ENCODE data around the gene TNS3. TPM values are rescaled to one million over a fixed set of nuclear protein-coding genes. Genes with fewer than 3 reads are reported as not detected.

TNS3 gene
- total and polyA plus RNA-seq, 9 of the 15 experiments (the other 6 are each of a cell fraction or from before 2014, with no cell fraction given), result 0.20 TPM; not detected in 8

DNA sequence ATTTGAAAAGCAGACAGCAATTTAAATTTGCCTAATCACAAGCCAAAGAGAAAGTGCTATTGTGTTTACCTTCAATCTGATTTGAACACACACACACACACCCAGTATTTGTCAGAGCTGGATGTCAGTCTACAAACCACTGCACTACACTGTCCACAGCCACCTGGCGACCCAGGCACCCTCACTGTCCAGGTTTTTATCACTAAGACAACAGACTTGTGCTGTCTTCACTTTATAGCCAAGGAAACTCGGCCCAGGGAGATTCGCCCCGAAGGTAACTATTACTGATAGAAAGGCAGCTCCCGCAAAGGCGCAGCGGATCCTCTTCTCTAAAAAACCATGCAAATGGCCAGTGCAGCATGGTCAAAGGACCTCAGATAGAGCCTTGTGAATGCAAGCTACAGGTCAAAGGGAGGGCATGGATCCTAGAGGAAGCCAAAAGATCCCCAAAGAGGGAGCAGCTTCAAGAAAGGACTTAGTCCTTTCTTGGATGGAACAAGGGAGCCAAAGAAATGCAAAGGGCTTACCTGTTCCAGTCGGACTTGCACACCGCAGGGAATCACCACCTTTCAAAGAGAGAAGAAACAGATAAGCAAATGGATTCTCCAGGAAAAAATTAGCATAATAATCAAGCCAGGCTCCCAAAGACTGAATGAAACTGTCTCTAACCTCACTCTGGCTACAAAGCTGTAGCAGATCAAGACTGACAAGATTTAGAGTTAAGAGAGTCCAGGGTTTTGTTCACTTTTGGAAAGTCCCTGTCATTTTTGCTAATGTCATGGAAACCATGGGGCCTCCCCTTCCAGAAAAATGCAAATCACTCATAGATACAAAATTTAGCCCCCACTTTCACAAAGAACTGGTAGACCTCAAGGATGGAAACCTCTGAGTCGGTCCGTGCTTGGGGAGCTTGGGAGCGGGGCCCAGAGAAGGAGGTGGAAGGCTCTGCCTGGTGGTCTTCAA lies 101.1 kb downstream of the TNS3 start:
- Histone ChIP-seq H3K9me3 (replicated peaks; ENCODE audit: control insufficient read depth, insufficient read depth, low read depth, low read length) (no peaks in the 10 kb centered on the region), H3K27ac (ENCODE audit: extremely low read depth, low read depth, low read length) (no peak overlapping the region), H2AFZ (ENCODE audit: low read depth, low read length) (no peak overlapping the region), H3K4me3 (no peak overlapping the region), H3K4me2 (ENCODE audit: insufficient read depth, low read length) (no peak overlapping the region), H3K9me1 (ENCODE audit: control insufficient read depth, insufficient read depth, low read length) (no peaks in the 10 kb centered on the region), H3K4me1 (replicated peaks in 1 of 2; ENCODE audit: control insufficient read depth in 2 of 2, insufficient read depth in 2 of 2, low read length in 2 of 2) (peaks cover 5 to 8% of the 10 kb centered on the region in 2 experiments; a peak in 4 of 5 replicates), H3K27me3 (ENCODE audit: control insufficient read depth in 2 of 2, insufficient read depth in 2 of 2, low read length in 2 of 2) (peaks cover 0 to 60% of the 10 kb centered on the region in 2 experiments; a peak in 3 of 5 replicates), H3K9ac (ENCODE audit: insufficient read depth in 1 of 2, low read depth in 2 of 2, low read length in 2 of 2) (no peak overlapping the region), H3K79me2 (ENCODE audit: control insufficient read depth, insufficient read depth, low read length) (no peaks in the 10 kb centered on the region), H3K36me3 (ENCODE audit: control insufficient read depth, insufficient read depth, low read length) (no peaks in the 10 kb centered on the region), H4K20me1 (replicated peaks; ENCODE audit: control insufficient read depth, insufficient read depth, low read length) (peaks cover 3% of the 10 kb centered on the region)
- ATAC-seq (no peak), DNase-seq (ENCODE audit: extremely low read depth in 1 of 4, low spot score in 3 of 4) (no peak), FAIRE-seq (no peak)
- 2% methylated on average over 12 of the region's 12 CpGs for WGBS (ENCODE audit: insufficient coverage, low coverage, missing lambda C conversion rate)
- CTCF ChIA-PET (ENCODE audit: low intra/inter-chr PET ratio), result no interaction called here
- in situ Hi-C loops (cut with MboI) (no loop called here), intact Hi-C loops (cut with micrococcal nuclease) (no loop called here)
- POLR2A ChIA-PET, result interaction anchor here (0.5 kb wide), 1 partner anchor 155 kb away, joined by 3 read pairs; no protein-coding TSS in a partner anchor
- BruUV-seq (replicated peaks), result no TSS peak
- TF ChIP-seq CBX3 (IDR thresholded peaks at IDR 0.05; ENCODE audit: borderline replicate concordance in 1 of 2, low read length in 2 of 2), result no peak
- TF ChIP-seq ZNF431 (CRISPR knock-in tag; IDR thresholded peaks at IDR 0.05), result no peak
- TF ChIP-seq, protein P1, sequence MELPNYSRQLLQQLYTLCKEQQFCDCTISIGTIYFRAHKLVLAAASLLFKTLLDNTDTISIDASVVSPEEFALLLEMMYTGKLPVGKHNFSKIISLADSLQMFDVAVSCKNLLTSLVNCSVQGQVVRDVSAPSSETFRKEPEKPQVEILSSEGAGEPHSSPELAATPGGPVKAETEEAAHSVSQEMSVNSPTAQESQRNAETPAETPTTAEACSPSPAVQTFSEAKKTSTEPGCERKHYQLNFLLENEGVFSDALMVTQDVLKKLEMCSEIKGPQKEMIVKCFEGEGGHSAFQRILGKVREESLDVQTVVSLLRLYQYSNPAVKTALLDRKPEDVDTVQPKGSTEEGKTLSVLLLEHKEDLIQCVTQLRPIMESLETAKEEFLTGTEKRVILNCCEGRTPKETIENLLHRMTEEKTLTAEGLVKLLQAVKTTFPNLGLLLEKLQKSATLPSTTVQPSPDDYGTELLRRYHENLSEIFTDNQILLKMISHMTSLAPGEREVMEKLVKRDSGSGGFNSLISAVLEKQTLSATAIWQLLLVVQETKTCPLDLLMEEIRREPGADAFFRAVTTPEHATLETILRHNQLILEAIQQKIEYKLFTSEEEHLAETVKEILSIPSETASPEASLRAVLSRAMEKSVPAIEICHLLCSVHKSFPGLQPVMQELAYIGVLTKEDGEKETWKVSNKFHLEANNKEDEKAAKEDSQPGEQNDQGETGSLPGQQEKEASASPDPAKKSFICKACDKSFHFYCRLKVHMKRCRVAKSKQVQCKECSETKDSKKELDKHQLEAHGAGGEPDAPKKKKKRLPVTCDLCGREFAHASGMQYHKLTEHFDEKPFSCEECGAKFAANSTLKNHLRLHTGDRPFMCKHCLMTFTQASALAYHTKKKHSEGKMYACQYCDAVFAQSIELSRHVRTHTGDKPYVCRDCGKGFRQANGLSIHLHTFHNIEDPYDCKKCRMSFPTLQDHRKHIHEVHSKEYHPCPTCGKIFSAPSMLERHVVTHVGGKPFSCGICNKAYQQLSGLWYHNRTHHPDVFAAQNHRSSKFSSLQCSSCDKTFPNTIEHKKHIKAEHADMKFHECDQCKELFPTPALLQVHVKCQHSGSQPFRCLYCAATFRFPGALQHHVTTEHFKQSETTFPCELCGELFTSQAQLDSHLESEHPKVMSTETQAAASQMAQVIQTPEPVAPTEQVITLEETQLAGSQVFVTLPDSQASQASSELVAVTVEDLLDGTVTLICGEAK (IDR thresholded peaks at IDR 0.05), result no peak
- TF ChIP-seq, protein P1 (CRISPR knock-in tag; IDR thresholded peaks at IDR 0.05), result no peak
- no peak for TF ChIP-seq JUN (IDR thresholded peaks at IDR 0.05; ENCODE audit: borderline replicate concordance, low read depth, low read length)
- TF ChIP-seq JUN (CRISPR knock-in tag; IDR thresholded peaks at IDR 0.05; ENCODE audit: borderline replicate concordance), result no peak
- TF ChIP-seq MCM7 (IDR thresholded peaks at IDR 0.05), result no peak
- TF ChIP-seq U2AF2 (optimal IDR thresholded peaks at IDR 0.05; ENCODE audit: low read depth, low read length), result no peak
- TF ChIP-seq ZNF75A (CRISPR knock-in tag; IDR thresholded peaks at IDR 0.05), result no peak
- TF ChIP-seq ZNF764 (CRISPR knock-in tag; IDR thresholded peaks at IDR 0.05; ENCODE audit: low read depth), result no peak
- TF ChIP-seq NFE2L1 (tag; IDR thresholded peaks at IDR 0.05; ENCODE audit: borderline replicate concordance, low read depth), result no peak
- TF ChIP-seq, protein P2, sequence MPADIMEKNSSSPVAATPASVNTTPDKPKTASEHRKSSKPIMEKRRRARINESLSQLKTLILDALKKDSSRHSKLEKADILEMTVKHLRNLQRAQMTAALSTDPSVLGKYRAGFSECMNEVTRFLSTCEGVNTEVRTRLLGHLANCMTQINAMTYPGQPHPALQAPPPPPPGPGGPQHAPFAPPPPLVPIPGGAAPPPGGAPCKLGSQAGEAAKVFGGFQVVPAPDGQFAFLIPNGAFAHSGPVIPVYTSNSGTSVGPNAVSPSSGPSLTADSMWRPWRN (IDR thresholded peaks at IDR 0.05; ENCODE audit: low read depth), result no peak
- no peak for TF ChIP-seq SUPT5H (IDR thresholded peaks at IDR 0.05)
